GM12878 (cell line): ENCODE results near the gene WSCD1. TPM values are rescaled to one million over a fixed set of nuclear protein-coding genes. Genes with fewer than 3 reads are reported as not detected.

ENCODE experiments used
- ATAC-seq: fragments of 200-7000 bp; cut with Tn5 transposase; 3 replicates; pipeline ENCODE4 v1.9.1; 2020; ENCODE audit warnings: mild to moderate bottlenecking, moderate library complexity
- BruUV-seq: library from RNA; stranded (reverse); fragments of 400-500 nt; replicated peaks from 2 replicates; lab custom pipeline; 2021; lab: Mats Ljungman, UMichigan
- CTCF ChIA-PET: fragments of 300-600 bp; sonication (Branson Sonifier 250); formaldehyde crosslinking; extraction: SDS; loops from one replicate; lab custom pipeline; 2021; ENCODE audit warnings: inconsistent platforms; lab: Yijun Ruan, JAX
- POLR2A ChIA-PET: fragments of 350-600 bp; formaldehyde crosslinking; extraction: SDS; loops from one replicate; lab custom pipeline; 2021; ENCODE audit warnings: inconsistent platforms; lab: Charles Lee
- RAD21 ChIA-PET: fragments of 300-600 bp; sonication (Branson Sonifier 250); formaldehyde crosslinking; loops from one replicate; lab custom pipeline; 2023; ENCODE audit warnings: antibody characterized with exemption; ENCODE audit not compliant: unreplicated experiment; lab: Charles Lee
- SMC1A ChIA-PET: fragments of 300-600 bp; sonication (Branson Sonifier 250); formaldehyde crosslinking; loops from one replicate; lab custom pipeline; 2023; ENCODE audit not compliant: unreplicated experiment, uncharacterized antibody; lab: Charles Lee
- DNase-seq: peaks from one replicate; pipeline ENCODE4 v3.0.0-alpha.2; 2011; ENCODE audit warnings: low read depth, low spot score
- FAIRE-seq: peaks from 3 replicates; lab custom pipeline; 2011; peaks lifted over from hg19 to GRCh38; lab: Jason Lieb, UNC
- H2AFZ ChIP-seq: 2 replicates; pipeline ENCODE4 v1.6.0; 2011; ENCODE audit warnings: low read depth, low read length, control low read depth; ENCODE audit not compliant: control insufficient read depth
- H3K27ac ChIP-seq: 2 replicates; pipeline ENCODE4 v1.5.1; 2011; ENCODE audit warnings: control low read depth; ENCODE audit not compliant: control insufficient read depth, insufficient read depth
- H3K27me3 ChIP-seq, 2 experiments: replicated peaks in 1 of 2; 2 replicates each; pipeline versions ENCODE4 v1.6.0 to v1.6.1; 2011; ENCODE audit warnings: low read length in 1 of 2; ENCODE audit not compliant: control insufficient read depth in 2 of 2, insufficient read depth in 2 of 2
- H3K36me3 ChIP-seq, 2 experiments: 2 replicates each; pipeline ENCODE4 v1.5.1; 2011; ENCODE audit warnings: low read length in 1 of 2; ENCODE audit not compliant: control insufficient read depth in 2 of 2, insufficient read depth in 2 of 2
- H3K4me1 ChIP-seq: 2 replicates; pipeline ENCODE4 v1.6.1; 2011; ENCODE audit warnings: mild to moderate bottlenecking, low read length, moderate library complexity, mixed read lengths; ENCODE audit not compliant: control insufficient read depth, insufficient read depth
- H3K4me2 ChIP-seq: 2 replicates; pipeline ENCODE4 v1.6.0; 2011; ENCODE audit warnings: control low read depth; ENCODE audit not compliant: control insufficient read depth, insufficient read depth
- H3K4me3 ChIP-seq: fragments of 200-600 bp; sonication (generic); 2 replicates; pipeline ENCODE4 v1.5.1; 2016
- H3K79me2 ChIP-seq: 2 replicates; pipeline ENCODE4 v1.6.0; 2011; ENCODE audit warnings: low read length; ENCODE audit not compliant: control insufficient read depth, insufficient read depth
- H3K9ac ChIP-seq: 2 replicates; pipeline ENCODE4 v1.8.0; 2011; ENCODE audit warnings: low read length, control low read depth, mixed read lengths; ENCODE audit not compliant: control insufficient read depth, insufficient read depth
- H3K9me3 ChIP-seq: replicated peaks from 3 replicates; pipeline ENCODE4 v1.5.1; 2011; ENCODE audit warnings: mild to moderate bottlenecking, low read length; ENCODE audit not compliant: control insufficient read depth, insufficient read depth
- H4K20me1 ChIP-seq: 2 replicates; pipeline ENCODE4 v1.6.0; 2011; ENCODE audit not compliant: control insufficient read depth, insufficient read depth
- CREB1 ChIP-seq: IDR thresholded peaks from 2 replicates; pipeline ENCODE4 v1.6.1; 2012; ENCODE audit warnings: low read depth, mild to moderate bottlenecking, inconsistent platforms
- EP300 ChIP-seq, 2 experiments: fragments of 150-350 bp in 1 of 2; IDR thresholded peaks; 2 replicates each; pipeline ENCODE4 v1.6.1; 2011 to 2012; ENCODE audit warnings: low read depth in 2 of 2, low read length in 2 of 2, borderline replicate concordance in 1 of 2, improper control_type of control experiment in 1 of 2, inconsistent platforms in 1 of 2; ENCODE audit not compliant: control insufficient read depth in 1 of 2
- EZH2 ChIP-seq: IDR thresholded peaks from 2 replicates; pipeline ENCODE4 v1.6.1; 2012; ENCODE audit warnings: low read depth, mild to moderate bottlenecking, control low read depth, inconsistent platforms, low read length, borderline replicate concordance; ENCODE audit not compliant: control insufficient read depth
- MTA2 ChIP-seq: fragments of 450-650 bp; IDR thresholded peaks from 2 replicates; pipeline ENCODE4 v1.6.1; 2016; ENCODE audit warnings: low read depth, mild to moderate bottlenecking, moderate library complexity
- NFIC ChIP-seq: IDR thresholded peaks from 2 replicates; pipeline ENCODE4 v1.6.1; 2012; ENCODE audit warnings: low read depth, mild to moderate bottlenecking, inconsistent platforms, low read length, moderate library complexity
- NR2C2 ChIP-seq: IDR thresholded peaks from 2 replicates; pipeline ENCODE4 v1.6.1; 2011; ENCODE audit warnings: borderline replicate concordance, low read depth; ENCODE audit not compliant: control insufficient read depth, insufficient read length
- PAX8 ChIP-seq: fragments of 450-650 bp; IDR thresholded peaks from 2 replicates; pipeline ENCODE4 v1.6.1; 2017; ENCODE audit warnings: mild to moderate bottlenecking, moderate library complexity
- SIN3A ChIP-seq: IDR thresholded peaks from 2 replicates; pipeline ENCODE4 v1.6.1; 2012; ENCODE audit warnings: low read depth, low read length, improper control_type of control experiment
- SPI1 ChIP-seq: IDR thresholded peaks from 2 replicates; pipeline ENCODE4 v1.6.1; 2011; ENCODE audit warnings: low read depth, mild to moderate bottlenecking, low read length, moderate library complexity, borderline replicate concordance; ENCODE audit not compliant: insufficient read depth
- SREBF2 ChIP-seq: IDR thresholded peaks from 2 replicates; pipeline ENCODE4 v1.6.1; 2012; ENCODE audit warnings: mild to moderate bottlenecking, low read length
- TAF1 ChIP-seq: IDR thresholded peaks from 2 replicates; pipeline ENCODE4 v1.6.1; 2011; ENCODE audit warnings: mild to moderate bottlenecking, low read depth, low read length, borderline replicate concordance
- WGBS: methylation state at CpG from one replicate; pipeline ENCODE4 v1.1.6; 2016; ENCODE audit warnings: low lambda C conversion rate; ENCODE audit not compliant: insufficient replicate concordance, insufficient coverage; ENCODE audit errors: missing lambda C conversion rate; 5-methylcytosine and 5-hydroxymethylcytosine counted together
- in situ Hi-C: fragments of 300-500 bp; cut with MboI; formaldehyde crosslinking; loops from 9 replicates; pipeline ENCODE4 v1.14.3; 2018; ENCODE audit warnings: mixed read lengths
- intact Hi-C: fragments of 100-400 bp; cut with micrococcal nuclease; formaldehyde crosslinking; loops from one replicate; pipeline ENCODE4 v1.14.2; 2022; ENCODE audit not compliant: unreplicated experiment
- polyA plus RNA-seq, 11 experiments: library from polyadenylated mRNA; depleted of rRNA in 4 of 11; unstranded in 6 of 11; stranded (reverse) in 5 of 11; fragments of >200 nt; fragmentation: Nextera tagmentation in 4 of 11; fragmentation: Illumina TruSeq in 1 of 11; extraction: Ambion mirVana in 4 of 11; extraction: Trizol in 1 of 11; gene quantifications; 1 replicate in 1 of 11; 2 replicates in 10 of 11; pipeline versions ENCODE4 v1.2.1 to v1.2.3, GENCODE V29; 2011 to 2016; ENCODE audit warnings: inconsistent platforms in 2 of 11, missing spikeins in 2 of 11, low read depth in 1 of 11
- total RNA-seq, 4 experiments: library from RNA; depleted of rRNA in 3 of 4; stranded (reverse); fragments of >200 nt in 3 of 4; fragmentation: Illumina TruSeq in 1 of 4; extraction: Trizol in 1 of 4; gene quantifications; 2 replicates each; pipeline versions ENCODE4 v1.2.1 to v1.2.3, GENCODE V29; 2013 to 2021
- TF ChIP-seq, protein P1 (sequence below): IDR thresholded peaks from 2 replicates; pipeline ENCODE4 v1.6.1; 2011; ENCODE audit warnings: mild to moderate bottlenecking, low read depth, low read length, moderate library complexity; ENCODE audit not compliant: insufficient replicate concordance
- TF ChIP-seq, protein P2 (sequence below): IDR thresholded peaks from 2 replicates; pipeline ENCODE4 v1.6.1; 2012; ENCODE audit warnings: low read depth, low read length, improper control_type of control experiment
- TF ChIP-seq, protein P3 (sequence below): fragments of 450-650 bp; IDR thresholded peaks from 2 replicates; pipeline ENCODE4 v1.6.1; 2016; ENCODE audit warnings: mild to moderate bottlenecking

The WSCD1 gene
- total and polyA plus RNA-seq, 10 of the 15 experiments (the other 5 are each of a cell fraction or from before 2014, with no cell fraction given), result 0.01 to 0.16 TPM; not detected in 8

DNA sequence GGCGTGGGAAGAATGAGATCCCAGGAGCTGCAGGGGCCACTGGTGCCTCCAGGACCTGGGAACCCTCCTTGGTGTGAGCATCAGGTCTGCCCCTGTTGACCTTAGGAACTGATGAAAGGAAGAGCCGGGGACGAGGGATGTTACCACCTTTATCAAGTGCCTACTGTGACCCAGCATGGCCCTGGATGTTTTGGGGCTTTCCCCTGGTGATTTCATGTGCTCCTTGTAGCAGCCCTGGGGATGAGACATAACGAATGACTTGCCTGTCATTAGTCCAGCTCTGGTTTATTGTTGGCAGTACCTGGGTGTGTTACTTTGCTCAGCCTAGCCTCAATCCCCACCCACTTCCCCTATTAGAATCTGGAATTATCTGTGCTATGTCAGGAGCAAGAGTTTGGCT lies 39.9 kb downstream of the WSCD1 start:
- whole genome bisulfite sequencing, result 0% methylated on average over 4 of the region's 4 CpGs
- intact Hi-C loops, result no loop called here
- ATAC-seq, result peak; percentile 85
- peaks cover 14% of the 10 kb centered on the region for H3K4me1 ChIP-seq
- H2AFZ ChIP-seq, result no peak overlapping the region
- H3K27me3 ChIP-seq, result no peaks in the 10 kb centered on the region; a peak in 1 of 4 replicates
- FAIRE-seq, result peak; percentile 65
- 0 out of 2 replicates have a peak, but pooled peaks have one; percentile 1 for TF ChIP-seq SPI1
- no peak for TF ChIP-seq CREB1
- TF ChIP-seq, all 136 proteins: peak for 1
- no peaks in the 10 kb centered on the region for H3K36me3 ChIP-seq
- no peak overlapping the region for H3K4me3 ChIP-seq
- no TSS peak for BruUV-seq
- H3K9me3 ChIP-seq, result no peaks in the 10 kb centered on the region
- DNase-seq, result no peak
- RAD21 ChIA-PET, result no interaction called here
- H3K27ac ChIP-seq, result no peak overlapping the region
- no peaks in the 10 kb centered on the region for H4K20me1 ChIP-seq
- H3K9ac ChIP-seq, result no peak overlapping the region
- SMC1A ChIA-PET, result no interaction called here
- POLR2A ChIA-PET, result no interaction called here
- H3K79me2 ChIP-seq, result no peaks in the 10 kb centered on the region
- in situ Hi-C loops, result no loop called here
- H3K4me2 ChIP-seq, result peak overlapping the region; percentile 32; the same call in 1 of the 2 replicates
- CTCF ChIA-PET, result interaction anchor here (0.6 kb wide), 1 partner anchor 180 kb away, joined by 3 read pairs; no protein-coding TSS in a partner anchor

DNA sequence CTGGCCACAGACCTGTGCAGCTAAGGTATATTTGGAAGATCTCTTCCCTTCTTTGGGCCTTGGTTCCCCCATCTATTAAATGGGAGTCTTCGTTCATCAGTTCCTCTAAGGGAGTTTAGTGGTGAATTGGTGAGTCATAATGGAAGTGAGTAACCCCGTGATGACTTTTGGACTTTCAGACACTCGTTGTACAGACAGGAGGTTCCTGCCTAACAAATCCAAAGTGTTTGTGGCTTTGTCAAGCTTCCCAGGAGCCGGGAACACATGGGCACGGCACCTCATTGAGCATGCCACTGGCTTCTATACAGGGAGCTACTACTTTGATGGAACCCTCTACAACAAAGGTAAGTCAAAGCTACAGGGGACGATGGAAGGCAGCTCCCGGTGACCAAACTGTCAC lies 40.4 kb downstream of the WSCD1 start:
- H3K27me3 ChIP-seq, result no peaks in the 10 kb centered on the region
- H3K36me3 ChIP-seq, result no peaks in the 10 kb centered on the region
- no peak overlapping the region for H3K27ac ChIP-seq
- intact Hi-C loops, result no loop called here
- 40% methylated on average over 7 of the region's 7 CpGs for WGBS
- ChIA-PET POLR2A (no interaction called here), CTCF (interaction anchor here (0.6 kb wide), 1 partner anchor 180 kb away, joined by 3 read pairs; no protein-coding TSS in a partner anchor), RAD21 (no interaction called here), SMC1A (no interaction called here)
- in situ Hi-C loops, result no loop called here
- BruUV-seq, result no TSS peak
- DNase-seq (peak; percentile 35), ATAC-seq (peak; percentile 83), FAIRE-seq (peak; percentile 56)
- H3K4me2 ChIP-seq, result peak overlapping the region; percentile 32; the same call in 1 of the 2 replicates
- no peak overlapping the region for H3K4me3 ChIP-seq
- H3K9me3 ChIP-seq, result no peaks in the 10 kb centered on the region
- H4K20me1 ChIP-seq, result no peaks in the 10 kb centered on the region
- no peak overlapping the region for H3K9ac ChIP-seq
- no peak overlapping the region for H2AFZ ChIP-seq
- H3K79me2 ChIP-seq, result no peaks in the 10 kb centered on the region
- peaks cover 14% of the 10 kb centered on the region for H3K4me1 ChIP-seq
- TF ChIP-seq MTA2, result peak; percentile 74
- no peak for TF ChIP-seq EZH2
- no peak for TF ChIP-seq NR2C2
- TF ChIP-seq, protein P1, sequence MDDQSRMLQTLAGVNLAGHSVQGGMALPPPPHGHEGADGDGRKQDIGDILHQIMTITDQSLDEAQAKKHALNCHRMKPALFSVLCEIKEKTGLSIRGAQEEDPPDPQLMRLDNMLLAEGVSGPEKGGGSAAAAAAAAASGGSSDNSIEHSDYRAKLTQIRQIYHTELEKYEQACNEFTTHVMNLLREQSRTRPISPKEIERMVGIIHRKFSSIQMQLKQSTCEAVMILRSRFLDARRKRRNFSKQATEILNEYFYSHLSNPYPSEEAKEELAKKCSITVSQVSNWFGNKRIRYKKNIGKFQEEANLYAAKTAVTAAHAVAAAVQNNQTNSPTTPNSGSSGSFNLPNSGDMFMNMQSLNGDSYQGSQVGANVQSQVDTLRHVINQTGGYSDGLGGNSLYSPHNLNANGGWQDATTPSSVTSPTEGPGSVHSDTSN, result no peak
- no peak for TF ChIP-seq TAF1
- no peak for TF ChIP-seq SREBF2
- TF ChIP-seq, protein P2, sequence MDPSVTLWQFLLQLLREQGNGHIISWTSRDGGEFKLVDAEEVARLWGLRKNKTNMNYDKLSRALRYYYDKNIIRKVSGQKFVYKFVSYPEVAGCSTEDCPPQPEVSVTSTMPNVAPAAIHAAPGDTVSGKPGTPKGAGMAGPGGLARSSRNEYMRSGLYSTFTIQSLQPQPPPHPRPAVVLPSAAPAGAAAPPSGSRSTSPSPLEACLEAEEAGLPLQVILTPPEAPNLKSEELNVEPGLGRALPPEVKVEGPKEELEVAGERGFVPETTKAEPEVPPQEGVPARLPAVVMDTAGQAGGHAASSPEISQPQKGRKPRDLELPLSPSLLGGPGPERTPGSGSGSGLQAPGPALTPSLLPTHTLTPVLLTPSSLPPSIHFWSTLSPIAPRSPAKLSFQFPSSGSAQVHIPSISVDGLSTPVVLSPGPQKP, result no peak
- TF ChIP-seq, protein P3, sequence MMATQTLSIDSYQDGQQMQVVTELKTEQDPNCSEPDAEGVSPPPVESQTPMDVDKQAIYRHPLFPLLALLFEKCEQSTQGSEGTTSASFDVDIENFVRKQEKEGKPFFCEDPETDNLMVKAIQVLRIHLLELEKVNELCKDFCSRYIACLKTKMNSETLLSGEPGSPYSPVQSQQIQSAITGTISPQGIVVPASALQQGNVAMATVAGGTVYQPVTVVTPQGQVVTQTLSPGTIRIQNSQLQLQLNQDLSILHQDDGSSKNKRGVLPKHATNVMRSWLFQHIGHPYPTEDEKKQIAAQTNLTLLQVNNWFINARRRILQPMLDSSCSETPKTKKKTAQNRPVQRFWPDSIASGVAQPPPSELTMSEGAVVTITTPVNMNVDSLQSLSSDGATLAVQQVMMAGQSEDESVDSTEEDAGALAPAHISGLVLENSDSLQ, result no peak
- TF ChIP-seq EP300 (IDR thresholded peaks at IDR 0.05; ENCODE audit: borderline replicate concordance in 1 of 2, control insufficient read depth in 1 of 2, low read depth in 2 of 2, low read length in 2 of 2), result peak in 1 of 2 experiments; percentile 32; a peak in 1 of 4 replicates
- TF ChIP-seq SIN3A, result no peak
- no peak for TF ChIP-seq PAX8
- TF ChIP-seq CREB1, result no peak
- no peak for TF ChIP-seq NFIC
